HL-60/S4 (cell line): ENCODE measurements around the gene APOL4.
"Not testable (repeated sequence)": the region's sequence is repeated elsewhere in the genome, so short reads cannot be mapped to it uniquely, and the experiment has no call there.

Source experiments
- in situ Hi-C: fragments of 300-500 bp; cut with MboI; formaldehyde crosslinking; loops from 2 replicates; pipeline ENCODE4 v1.14.3; 2022; ENCODE audit warnings: low sequenced_read_pairs

Gene APOL4

GRCh38 chr22:36156515-36157419, 44.8 kb downstream of the APOL4 start:
- in situ Hi-C loops, result no loop called here

- in situ Hi-C loops, result no loop called here
Measured at GRCh38 chr22:36156119-36156514, 45.5 kb downstream of the APOL4 start.

- in situ Hi-C loops, result no loop called here
Measured at GRCh38 chr22:36155702-36156101, 45.9 kb downstream of the APOL4 start.

DNA sequence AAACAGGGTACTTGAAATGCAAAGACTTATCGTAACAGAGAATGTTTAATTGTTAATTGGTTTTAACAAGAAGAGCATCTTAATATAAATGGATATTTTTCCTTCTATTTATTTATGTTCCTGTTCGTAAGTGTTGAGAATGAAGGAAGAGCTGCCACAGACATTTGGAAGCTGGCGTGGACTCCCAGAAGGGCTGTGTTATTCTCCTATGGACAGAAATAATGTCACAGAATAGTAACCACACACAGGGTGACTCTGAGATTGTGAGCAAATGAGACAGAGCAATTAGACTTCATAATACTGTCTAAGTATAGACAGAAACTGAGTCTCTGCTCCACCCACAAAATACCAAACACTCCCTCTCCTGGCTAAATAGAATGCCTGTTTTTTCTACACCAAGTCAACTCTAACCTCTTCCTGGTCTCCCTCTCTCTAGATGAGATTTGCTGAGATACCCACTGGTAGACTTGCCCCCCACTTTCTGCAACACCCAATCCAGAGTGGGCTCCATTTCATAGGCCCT, 47.1 kb downstream of the APOL4 start:
- in situ Hi-C loops, result no loop called here

DNA sequence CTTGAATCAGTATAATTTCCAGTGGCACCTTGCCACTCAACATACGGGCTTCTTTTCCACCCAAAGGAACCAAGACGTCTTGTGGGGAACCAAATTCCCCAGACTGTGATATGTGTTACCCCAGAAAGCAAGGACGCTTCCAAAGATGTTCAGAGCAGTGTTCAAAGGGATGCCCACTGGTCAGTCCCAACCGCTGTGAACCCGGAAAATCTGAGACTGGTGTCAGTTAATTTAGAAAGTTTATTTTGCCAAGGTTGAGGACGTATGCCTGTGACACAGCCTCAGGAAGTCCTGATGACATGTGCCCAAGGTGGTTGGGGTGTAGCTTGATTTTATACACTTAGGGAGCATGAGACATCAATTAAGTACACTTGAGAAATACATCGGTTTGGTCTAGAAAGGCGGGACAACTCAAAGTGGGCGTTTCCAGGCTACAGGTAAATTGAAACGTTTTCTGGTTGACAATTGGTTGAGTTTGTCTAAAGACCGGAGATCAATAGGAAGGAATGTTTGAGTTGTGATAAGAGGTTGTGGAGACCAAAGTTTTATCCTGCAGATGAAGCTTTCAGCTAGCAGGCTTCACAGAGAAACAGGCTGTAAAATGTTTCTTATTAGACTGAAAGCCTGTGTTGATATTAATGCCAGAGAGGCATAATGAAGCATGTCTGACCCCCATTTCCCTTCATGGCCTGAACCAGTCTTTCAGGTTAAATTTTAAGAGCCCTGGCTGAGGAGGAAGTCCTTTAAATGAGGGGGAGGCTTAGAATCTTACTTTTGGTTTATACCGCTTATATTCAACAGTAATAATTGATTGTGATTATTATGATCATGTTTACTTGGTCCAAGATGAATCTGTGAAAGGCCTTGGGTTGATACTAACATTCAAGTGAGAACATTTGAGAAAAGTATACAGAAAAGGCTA, 47.8 kb downstream of the APOL4 start:
- in situ Hi-C loops, result no loop called here

DNA sequence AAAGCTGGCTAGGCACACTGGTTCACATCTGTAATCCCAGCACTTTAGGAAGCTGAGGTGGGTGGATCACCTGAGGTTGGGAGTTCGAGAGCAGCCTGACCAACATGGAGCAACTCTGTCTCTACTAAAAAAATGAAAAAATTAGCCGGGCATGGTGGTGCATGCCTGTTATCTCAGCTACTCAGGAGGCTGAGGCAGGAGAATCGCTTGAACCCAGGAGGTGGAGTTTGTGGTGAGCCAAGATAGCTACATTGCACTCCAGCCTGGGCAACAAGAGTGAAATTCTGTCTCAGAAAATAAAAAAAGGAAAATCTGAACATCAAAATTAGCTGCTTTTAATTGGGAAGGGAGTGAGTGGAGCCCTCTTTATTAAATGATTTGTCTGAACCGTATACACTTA, 48.8 kb downstream of the APOL4 start:
- in situ Hi-C loops, result not testable (repeated sequence)

- in situ Hi-C loops, result no loop called here
Measured at GRCh38 chr22:36152088-36152487, 49.5 kb downstream of the APOL4 start.

GRCh38 chr22:36151006-36151595, 50.5 kb downstream of the APOL4 start:
- in situ Hi-C loops, result no loop called here

GRCh38 chr22:36149441-36149840, 52.2 kb downstream of the APOL4 start:
- in situ Hi-C loops, result no loop called here

GRCh38 chr22:36148411-36148810, 53.2 kb downstream of the APOL4 start:
- in situ Hi-C loops, result no loop called here

DNA sequence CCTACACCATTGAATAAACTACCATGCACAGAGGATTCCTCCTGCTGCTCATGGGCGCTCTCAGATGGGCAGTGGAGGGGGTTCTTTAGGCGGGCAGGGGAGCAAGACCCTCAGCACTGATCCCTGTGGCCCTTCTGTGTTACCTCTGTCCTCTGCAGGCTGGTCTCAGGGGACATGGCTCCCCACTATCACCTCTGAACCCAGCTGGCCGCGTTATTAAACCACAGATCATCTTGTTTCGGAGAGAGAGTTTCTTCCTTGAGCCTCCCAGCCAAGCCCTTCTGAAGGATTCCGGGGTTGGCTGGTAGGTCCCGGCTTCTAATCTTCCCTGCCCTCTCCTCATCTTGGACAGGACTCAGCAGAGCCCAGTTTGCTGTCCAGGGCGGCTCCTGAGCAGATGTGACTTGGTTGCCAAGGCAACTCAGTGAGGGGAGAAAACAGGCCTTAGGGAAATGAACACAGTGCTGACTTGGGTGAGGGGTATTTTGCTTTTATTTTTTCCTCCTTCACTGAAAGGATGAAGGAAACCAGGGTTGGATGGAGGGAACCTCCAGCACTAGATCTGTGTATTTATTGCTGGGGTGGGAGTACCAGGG, 54.3 kb downstream of the APOL4 start:
- in situ Hi-C loops, result no loop called here

GRCh38 chr22:36145881-36146280, 55.7 kb downstream of the APOL4 start:
- in situ Hi-C loops, result no loop called here

GRCh38 chr22:36144886-36145541, 56.6 kb downstream of the APOL4 start:
- in situ Hi-C loops, result no loop called here

- in situ Hi-C loops, result no loop called here
Measured at GRCh38 chr22:36143956-36144355, 57.7 kb downstream of the APOL4 start.

DNA sequence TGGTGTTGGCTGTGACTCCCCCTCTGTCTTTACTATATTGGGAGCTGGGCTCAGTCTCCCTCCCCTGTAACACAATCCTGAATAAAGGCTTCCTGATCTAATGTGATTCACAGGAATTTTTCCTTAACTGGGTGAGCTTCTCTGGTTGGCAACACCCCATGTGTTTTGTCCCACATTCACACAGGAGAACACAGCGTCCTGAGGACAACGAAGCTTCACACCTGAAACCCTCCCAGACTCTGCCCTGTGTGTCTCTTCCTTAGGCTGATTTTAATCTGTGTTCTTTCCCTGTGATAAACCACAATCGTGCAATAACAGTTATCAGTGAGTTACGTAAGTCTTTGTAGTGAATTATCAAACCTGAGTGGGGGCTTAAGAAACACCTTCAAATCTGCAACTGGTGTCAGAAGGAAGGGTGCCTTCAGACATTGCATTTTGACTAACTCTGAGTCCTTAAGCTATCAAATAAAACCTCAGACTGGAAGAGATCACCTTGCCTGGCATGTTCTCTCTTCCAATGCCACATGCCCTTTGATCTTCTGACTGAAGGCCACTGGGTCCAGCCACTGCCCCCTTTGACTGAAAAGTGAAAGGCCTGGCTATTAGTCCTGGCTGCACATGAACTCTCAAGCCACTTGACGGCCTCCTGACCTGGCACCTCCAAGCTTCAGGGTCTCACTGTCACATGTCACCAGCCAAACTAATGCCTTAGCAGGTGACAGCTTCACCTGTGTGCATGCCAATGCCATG, 58.4 kb downstream of the APOL4 start:
- in situ Hi-C loops, result no loop called here

DNA sequence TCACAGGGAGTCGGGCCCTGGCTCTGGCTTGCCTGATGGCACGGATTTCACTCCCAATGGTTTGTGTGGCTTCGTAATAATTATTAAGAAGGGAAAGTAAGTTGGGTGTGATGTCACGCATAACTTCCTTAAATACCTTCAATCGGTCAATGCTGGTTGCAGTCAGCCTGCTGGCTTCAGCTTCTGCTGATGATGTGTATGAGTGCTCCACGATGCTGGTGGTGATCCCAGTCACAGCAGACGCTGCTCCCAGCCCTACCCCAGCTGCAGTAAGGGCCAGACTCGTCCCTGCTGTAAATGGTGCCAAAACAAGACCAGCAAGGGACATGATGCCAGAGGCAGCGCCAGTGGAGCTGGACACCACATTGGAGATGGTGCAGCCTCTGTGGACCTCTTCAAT, 60.1 kb downstream of the APOL4 start:
- in situ Hi-C loops, result no loop called here
